Stimulated activated CD4-positive, alpha-beta T cell treated with anti-CD3 and anti-CD28 coated beads, Interleukin-12 subunit alpha, Interleukin-12 subunit beta, amount 100 ng/mL, for 4 hours (primary cell): ENCODE measurements around the gene CDYL2.
"Not testable (repeated sequence)": the region's sequence is repeated elsewhere in the genome, so short reads cannot be mapped to it uniquely, and the experiment has no call there.

ENCODE experiments used
- DNase-seq: peaks from one replicate; pipeline ENCODE4 v3.0.0-alpha.2; 2020

CDYL2 gene, protein sequence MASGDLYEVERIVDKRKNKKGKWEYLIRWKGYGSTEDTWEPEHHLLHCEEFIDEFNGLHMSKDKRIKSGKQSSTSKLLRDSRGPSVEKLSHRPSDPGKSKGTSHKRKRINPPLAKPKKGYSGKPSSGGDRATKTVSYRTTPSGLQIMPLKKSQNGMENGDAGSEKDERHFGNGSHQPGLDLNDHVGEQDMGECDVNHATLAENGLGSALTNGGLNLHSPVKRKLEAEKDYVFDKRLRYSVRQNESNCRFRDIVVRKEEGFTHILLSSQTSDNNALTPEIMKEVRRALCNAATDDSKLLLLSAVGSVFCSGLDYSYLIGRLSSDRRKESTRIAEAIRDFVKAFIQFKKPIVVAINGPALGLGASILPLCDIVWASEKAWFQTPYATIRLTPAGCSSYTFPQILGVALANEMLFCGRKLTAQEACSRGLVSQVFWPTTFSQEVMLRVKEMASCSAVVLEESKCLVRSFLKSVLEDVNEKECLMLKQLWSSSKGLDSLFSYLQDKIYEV

DNA sequence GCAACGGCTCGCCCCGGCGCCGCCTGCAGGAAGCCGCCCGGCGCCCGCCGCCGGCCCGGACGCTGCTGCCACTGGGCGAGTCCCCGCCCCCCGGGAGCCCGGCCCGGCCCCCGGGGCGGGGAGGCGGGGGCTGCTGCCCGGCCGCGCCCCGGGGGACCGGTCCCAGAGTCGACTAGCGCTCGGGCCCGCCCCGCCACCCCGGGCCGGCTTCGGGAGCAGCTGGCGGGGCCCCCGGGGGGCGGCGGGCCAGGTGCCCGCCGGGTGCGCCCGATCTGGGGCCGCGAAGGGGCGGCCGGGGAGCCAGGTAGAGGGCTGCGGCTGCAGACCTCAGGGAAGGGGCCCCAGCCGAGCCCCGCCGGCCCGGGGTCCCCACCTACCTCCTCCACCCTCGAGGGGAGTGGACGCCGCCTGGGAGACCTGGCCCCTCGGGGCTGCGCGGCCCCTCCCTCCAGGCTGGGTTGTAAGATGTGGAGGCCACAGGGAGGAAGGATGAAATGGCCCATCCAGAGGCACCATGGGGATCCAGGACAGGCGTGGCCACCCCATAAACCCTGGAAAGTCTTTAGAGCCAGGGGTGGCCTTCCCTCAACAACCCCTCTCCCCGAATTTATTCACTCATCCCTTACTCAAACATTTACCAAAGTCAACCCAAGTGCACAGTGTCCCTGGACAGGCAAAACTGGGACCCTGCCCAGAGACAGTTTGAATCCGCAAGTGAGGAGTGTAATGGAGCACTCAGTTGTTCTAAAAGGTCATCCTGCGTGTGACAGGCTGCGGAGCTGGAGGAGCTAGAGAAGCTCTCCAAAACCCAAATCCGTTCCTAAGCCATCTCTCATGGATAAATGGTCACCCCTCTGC, at the start of gene CDYL2:
TSS of gene CDYL2 (minus strand) at position 73 of the 858 bp plus-strand sequence. CDS start 425 bp downstream, outside the sequence.
- DNase-seq = peak; percentile 51

DNA sequence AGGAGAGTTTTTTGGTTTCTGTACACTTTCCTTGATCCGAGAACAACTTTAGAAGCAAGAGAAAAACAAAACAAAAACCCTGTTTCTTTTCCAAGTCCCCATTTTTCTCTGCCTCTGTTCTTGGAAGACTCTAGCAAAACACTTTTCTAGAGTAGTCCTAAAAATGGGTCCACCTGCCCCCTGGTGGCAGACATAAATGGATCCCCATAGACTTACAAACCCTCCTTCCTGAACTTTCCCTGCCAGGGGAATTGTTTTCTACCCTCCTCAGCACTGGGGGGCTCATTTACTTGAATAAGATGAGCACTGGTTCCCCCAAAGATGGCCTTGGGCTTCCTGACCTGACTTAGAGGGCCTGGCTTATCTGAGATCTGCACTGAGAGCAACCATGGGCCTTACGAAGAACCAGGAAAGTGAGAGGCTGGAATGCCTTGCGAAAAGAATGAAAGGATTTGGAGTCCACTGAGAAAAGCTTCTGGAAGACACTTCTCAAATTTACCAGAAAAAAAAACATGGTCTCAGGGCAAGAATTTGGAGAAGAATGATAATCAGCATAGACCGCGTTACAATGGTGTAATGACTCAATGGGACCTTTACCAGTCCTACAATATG, 48.0 kb upstream of the CDYL2 start:
- DNase-seq = peak; percentile 10

DNA sequence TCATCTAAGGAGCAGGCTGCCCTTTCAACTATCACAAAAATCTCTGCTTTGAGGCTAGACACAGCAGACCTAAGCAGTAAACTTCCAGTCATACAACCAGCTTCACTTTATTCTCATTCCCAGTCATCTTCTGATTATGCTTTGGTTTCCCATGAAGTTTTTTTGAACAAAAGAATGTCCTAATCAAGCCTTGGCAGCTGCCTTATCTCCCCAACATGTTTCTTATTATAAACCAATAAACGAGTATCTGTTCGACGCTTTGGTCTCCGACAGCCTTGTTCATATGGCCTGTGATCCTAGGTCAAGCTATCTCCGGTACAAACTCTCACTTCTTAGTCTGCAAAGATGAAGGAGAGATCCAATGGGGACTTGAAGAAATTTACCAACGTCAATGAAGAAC, 47.4 kb upstream of the CDYL2 start:
- no peak for DNase-seq

DNA sequence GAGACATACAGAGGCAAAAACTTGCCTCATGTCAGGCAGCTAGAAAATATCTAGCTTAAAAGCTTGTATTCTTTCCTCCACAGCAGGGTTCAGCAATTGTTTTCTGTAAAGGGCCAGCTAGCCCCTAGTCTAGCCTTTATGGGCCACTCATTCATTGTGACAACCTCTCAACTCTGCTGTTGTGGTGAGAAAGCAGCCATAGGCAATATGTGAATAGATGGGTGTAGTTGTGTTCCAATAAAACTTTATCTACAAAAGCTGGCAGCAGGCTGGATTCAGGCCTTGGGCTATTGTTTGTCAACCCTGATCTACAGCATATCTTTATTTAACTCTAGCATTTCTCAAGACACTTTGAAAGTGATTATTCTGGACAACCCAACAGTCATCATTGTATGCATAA, 46.4 kb upstream of the CDYL2 start:
- DNase-seq = no peak

DNA sequence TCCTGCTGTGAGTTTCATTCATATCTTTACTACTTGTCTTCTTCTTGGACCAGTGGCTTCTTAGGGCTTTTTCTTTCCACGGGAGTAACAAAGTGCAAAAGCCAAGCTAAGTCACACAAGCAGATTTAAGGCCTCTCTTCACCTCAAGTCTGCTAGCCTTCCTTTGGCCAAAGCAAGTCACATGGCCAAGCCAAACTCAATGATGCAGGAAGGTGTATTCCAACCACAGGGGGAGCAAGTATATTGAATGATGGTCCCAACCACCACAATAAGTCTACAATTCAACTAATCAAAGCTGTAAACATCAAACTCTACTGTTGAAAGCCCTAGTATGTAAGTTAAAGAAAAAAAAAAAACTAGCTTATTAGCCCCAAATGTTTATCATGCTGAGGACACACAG, 44.5 kb upstream of the CDYL2 start:
- DNase-seq = no peak

DNA sequence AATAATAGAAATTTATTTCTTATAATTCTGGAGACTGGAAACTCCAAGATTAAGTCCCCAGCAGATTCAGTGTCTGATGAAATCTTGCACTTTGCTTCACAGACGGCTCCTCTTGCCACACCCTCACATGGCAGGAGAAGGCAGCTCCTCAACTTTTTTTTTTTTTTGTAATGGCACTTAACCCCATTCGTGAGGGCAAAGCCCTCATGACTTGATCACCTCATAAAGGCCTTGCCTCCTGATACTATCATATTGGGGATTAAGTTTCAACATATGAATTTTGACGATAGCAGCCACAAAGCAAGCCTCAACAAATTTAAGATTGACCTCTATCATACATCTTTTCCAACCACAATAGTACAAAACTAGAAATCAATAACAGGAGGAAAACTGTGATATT, 42.3 kb upstream of the CDYL2 start:
- DNase-seq = no peak

DNA sequence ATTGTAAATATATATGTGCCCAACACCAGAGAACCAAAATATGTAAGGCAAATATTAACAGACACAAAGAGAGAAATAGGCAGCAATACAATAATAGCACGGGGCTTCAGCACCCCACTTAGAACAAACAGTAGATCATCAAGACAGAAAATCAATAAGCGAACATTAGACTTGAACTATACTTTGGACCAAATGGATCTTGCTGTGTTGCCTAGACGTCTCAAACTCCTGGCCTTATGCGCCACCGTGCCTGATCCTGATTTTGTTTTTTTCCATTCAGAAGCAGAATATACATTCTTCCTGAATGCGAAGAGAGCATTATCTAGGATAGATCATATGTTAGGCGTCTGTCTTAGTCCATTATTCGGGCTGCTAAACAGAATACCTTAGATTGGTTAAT, 41.9 kb upstream of the CDYL2 start:
- no peak for DNase-seq

DNA sequence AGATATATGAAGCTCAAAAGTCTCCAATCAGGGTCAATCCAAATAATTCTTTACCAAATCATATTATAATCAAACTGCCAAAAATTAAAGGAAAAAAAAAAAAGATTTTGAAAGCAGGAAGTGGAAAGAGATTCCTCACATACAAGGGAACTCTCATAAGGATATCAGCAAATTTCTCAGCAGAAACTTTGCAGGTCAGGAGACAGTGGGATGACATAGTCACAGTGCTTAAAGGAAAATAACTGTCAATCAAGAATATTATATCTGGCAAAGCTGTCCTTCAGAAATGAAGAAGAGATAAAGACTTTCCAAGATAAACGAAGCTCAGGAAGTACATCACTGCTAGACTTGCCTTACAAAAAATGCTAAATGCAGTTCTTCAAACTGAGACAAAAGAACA, 40.0 kb upstream of the CDYL2 start:
- no peak for DNase-seq

DNA sequence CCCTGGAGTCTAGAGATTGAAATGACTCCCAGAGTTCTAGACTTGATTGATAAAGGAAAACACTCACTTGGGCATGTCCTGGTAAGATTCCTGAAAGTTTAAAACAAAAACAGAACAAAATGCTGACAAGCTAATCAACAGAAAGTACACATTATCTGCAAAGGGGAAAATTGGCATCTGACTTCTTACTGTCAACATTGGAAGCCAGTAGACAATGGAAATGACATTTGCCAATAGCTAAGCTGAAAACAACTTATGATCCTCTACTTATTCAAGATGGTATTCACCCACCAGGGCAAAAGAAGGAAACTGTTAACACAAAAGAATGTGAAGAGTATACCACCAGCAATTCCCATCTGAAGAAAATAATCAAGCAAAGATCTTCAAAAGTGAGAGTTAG, 36.8 kb upstream of the CDYL2 start:
- DNase-seq = no peak

DNA sequence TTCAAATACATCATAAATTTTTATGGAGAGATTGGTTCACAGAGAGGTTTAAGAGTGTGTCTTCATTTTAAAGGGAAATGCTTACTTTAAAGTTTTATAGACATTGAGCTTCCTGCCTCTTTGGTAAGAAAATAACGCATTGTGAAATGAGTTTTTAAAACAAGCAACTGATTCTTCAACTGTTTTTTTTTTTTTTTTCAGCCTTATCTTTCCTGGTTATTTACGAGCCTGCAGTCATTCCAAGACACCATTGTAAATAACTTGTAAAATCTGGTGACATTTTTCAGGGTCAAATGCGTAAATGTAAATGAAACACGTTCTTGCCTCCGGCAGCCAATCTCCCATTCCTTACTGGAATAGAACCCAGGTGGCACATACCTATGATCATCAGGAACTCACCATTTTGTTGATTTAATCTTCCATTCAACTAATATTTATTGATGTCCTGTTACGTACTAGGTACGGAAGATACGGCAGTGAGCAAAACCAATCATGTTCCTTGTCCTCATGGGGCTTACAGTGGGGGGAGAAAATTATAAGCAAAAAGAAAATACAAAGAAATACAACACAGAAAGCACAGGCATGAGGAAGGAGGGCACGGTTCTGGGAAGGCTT, 33.2 kb upstream of the CDYL2 start:
- no peak for DNase-seq

DNA sequence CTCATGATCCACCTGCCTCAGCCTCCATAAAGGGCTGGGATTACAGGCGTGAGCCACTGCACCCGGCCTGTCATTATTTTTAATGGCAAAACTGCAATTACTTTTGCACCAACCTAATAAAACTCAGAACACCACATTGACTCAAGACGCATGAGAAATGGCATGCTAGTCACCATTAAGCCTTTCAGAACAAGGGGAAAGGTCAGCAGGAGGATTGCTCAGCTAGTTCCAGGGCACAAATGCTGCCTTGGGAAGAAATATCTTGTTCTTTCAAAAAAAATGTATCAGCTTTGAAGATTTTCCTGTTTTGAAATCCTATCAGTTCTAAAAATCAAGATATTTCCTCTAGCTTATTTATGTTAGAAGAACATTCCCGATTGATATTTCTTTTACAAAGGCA, 32.4 kb upstream of the CDYL2 start:
- no peak for DNase-seq

DNA sequence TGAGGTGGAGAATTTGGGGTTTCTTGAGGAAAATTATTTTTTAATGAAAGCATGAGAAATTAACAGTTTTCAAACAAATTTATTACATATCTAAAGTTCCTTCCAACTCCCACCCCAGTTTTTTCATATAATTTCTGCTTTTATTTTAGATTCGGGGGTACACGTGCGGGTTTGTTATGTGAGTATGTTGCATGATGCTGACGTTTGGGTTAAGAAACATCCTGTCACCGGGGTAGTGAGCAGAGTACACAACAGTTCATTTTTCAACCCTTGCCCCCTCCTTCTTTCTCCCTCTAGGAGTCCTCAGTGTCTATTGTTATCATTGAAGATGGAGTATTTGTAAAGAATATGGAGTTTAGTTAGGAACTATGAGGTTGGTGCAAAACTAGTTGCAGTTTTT, 31.8 kb upstream of the CDYL2 start:
- DNase-seq = no peak

DNA sequence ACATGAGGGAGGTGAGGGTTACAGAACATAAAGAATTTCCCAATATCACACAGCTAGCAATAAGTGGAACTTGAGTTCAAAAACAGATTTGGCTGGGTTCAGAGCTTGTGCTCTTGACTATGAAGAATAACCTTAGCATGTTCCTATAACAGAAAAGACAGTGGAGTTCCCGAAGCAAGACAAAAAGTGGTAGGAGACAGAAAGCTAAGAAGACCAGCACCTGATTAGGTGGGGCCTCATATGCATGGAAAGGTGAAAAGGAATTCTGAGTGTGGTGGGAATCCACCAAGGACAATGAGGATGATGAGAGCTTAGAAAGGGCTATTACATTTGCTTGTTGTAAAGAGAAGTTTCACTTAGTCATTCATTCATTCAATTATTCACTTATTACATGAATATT, 26.6 kb upstream of the CDYL2 start:
- DNase-seq = no peak

DNA sequence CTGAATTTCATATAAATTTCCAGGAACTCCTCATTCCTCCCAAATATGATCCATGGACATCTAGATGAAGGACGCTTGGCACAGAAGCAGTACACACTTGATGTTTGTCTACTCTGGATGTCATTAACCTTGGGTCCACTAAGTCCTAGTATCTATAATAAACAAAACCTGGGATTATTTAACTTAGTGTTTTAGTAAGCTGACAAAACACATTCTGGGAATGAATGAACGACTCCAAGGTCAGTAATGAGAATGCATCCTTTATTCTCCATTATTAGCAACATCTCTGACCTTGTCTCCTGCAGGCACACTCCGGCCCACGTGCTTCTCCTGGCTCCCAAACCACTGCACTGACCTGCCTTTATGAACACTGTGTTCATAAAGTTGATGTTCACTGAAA, 24.1 kb upstream of the CDYL2 start:
- no peak for DNase-seq

DNA sequence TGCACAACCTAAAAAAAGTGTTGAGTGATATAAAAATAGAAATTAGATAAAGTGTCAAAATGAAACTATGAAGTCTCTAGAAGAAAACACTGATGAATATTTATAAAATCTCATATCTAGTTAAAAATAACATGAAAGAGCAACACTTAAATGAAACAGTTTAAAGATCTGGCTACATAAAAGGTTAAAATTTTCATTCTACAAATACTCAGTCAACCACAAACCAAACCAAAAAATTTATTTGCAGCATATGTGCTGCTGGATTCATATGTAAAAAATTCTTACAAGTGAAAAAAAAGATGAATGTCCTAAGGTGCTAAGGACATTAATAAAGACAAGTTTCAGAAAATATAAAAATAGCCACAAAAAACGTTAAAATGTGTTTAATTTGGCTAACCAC, 22.6 kb upstream of the CDYL2 start:
- no peak for DNase-seq

DNA sequence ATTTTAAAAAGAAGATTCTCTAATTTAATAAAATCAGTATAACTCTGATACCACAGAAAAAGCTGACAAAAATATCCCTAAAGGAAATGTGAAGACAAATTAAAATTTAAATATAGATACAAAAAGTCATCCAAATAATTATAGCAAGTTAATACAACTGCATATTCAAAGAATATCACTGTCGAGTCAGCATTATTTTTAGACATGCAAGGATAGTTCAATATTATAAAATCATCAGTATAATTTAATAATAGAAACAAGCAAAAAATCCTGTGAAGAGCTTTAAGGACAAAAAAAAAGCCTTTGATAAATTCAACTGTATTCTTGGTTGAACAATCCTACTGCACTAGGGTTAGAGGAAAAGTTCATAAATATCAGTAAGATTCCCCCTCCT, 21.0 kb upstream of the CDYL2 start:
- DNase-seq = no peak

DNA sequence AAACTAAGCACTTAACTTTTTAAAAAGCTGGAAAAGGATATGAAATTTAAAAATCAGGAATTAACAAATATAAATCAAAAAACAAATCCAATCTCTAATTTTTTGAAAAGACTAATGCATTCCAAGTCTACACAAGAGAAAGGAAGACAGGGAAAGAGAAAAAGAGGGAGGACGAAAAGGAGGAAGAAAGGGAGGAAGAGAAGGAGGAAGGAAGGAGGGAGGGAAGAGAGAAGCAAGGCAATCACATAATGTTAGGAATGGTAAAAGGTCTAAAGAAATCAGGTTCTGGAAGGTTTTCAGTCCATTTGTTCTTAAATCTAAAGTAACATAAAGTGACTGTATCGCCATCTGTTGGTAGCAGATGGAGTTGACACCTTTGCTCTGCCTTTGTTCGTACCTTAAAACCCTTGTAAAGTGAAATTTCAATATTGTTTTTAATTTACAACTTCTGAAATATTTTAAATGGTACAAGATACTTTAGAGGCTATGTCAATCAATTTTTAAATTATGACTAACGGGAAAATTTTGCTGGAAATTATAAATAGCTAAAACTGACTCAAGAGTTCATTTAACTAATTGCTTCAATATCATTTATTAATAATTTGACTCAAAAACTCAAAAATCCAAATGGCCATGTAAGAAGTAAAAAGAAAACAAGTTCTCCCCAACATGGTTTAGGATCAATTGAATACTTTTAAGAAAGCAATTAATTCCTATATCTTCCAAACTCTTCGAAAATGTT, 20.4 kb upstream of the CDYL2 start:
- peak; percentile 17 for DNase-seq

DNA sequence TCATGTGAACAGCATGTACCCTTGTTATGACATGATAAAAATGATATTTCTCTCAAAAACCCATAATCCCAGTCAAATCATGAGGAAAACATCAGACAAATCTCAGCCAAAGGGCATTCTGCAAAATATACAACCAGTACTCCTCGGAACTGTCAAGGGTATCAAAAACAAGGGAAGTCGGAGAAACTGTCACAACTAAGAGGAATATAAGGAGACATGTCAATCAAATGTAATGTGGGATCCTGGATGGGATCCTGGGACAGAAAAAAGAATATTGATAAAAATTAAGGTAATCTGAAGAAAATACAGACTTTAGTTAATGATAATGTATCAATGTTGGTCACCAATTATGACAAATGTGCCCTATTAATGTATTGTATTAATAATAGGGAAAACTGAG, 15.6 kb upstream of the CDYL2 start:
- no peak for DNase-seq

DNA sequence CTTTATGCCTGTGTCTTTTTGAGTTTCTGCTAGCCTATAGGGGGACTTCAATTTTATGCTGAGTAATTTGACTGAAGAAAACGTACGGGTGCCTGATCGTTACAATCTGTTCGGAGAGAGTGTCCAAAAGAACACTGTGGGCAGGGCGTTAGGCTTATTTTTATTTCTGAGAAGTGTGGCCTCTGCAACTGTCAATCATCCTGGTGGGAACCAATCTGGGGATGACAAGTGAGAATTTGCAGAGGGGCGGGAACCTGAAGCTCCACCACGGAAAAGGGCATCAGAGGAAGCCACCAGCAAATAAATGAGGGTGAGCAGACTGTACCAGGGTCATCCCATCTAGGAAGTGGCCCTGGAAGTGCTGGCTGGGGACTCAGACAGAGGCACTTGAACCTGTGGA, 12.0 kb upstream of the CDYL2 start:
- DNase-seq = no peak

DNA sequence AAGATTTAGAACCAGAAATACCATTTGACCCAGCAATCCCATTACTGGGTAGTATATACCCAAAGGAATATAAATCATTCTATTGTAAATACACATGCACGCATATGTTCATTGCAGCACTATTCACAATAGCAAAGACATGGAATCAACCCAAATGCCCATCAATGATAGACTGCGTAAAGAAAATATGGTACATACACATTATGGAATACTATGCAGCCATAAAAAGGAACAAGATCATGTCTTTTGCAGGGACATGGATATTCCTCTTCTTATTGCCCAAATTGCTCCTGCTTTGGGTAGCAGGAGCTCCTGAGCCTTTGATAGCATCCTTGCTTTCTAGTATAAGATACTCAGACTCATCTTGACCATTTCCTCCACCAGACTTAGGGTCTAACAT, 10.9 kb upstream of the CDYL2 start:
- DNase-seq = not testable (repeated sequence)

DNA sequence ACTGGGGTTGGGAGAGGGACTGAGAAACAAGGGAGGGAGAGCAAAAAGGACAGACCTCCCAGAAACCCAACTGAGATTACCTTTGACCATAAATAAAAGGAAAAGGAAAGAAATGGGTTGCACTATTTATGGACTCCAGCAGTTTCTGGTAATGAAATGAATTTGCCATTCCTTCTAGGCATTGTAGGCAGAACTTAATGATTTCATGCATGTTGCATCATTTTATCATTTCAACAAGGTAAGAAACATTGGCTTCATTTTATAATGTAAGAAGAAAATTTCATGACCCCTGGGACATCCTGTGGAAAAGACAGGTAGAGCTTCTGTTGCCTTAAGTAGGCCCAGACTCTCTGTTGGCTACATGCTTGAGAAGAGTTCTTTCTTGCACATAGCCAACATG, 8.2 kb upstream of the CDYL2 start:
- no peak for DNase-seq

DNA sequence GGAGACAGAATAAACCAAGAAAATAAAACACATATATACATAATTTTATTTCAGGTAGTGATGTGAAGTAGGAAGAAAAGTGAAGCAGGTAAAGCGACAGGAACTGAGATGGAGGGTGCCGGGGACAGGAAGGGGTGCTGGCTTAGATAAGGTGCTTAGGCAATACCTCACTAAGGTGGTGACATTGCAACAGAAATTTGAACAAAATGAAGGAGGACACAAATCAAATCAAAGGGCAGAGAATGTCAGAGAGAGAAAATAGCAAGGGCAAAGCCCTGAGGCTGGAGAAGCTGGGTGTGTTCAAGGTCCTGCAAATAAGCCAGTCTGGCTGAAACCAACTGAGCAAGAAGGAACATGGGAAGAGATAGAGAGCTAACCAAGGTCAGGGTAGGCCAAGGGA, 5.0 kb upstream of the CDYL2 start:
- no peak for DNase-seq

DNA sequence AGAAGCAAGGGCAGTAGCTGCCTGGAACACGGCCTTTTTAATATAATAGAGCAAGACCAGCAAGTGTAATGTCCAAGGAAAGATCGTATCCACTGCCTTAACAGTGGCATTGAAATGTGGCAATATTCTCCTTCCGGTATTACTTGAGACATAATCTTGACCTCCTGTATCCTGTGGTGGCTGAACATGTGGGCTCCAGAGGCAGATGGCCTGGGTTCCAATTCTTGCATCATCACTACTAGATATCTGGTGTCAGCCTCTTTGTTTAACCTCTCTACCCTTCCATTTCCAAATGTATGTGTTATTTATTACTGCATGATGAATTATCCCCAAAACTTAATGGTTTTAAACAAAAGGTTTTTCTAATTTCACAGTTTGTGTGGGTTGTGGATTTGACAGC, 3.5 kb upstream of the CDYL2 start:
- no peak for DNase-seq
